ENCODE results near the gene TRABD.
A peak's percentile ranks its signal among the peaks of the same experiment; 100 is the strongest.

TRABD gene

DNA sequence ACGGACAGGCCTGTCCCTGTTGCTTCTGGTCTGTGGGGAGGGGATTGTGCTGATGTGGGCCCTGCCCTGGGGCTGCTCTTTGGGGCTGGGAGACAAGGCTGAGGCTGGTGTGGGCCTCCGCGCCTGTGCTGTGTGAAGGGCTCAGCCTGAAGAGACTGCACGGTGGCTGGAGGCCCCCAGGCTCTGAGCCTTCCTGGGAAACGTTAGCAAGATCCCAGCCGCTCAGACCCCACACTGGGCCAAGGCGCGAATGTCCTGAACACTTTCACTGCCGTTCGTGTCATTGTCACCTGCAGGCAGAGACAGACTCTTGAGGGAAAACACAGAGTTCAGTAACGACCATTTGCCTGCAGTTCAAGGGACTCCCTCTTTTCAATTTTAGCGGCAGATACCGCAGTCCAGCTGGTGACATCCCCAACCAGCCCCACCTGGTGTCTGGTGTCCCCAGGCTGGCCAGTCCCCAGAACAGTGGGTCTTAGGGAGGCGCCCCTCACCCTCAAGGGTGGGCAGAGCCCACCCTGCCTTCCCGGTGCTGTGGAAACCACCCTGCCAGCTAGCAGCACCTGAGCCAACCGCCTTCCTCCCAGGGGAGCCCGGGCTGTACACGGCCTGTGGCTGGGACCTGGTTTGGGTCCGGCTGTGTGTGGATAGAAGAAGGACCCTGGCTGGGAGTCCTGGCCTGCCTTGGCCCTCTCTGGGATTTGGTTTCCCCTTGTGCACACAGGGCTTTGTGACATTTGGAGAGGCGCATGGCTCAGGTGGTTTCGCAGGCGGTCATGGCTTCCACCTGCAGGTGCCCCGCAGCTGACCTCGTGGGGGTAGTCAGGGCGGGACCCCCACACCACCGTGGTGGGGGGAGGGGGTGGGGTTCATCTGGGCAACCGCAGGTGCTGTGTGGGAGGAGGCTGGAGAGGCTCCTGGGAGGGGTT is 9.5 kb upstream of the TRABD start:
- DNase-seq = no peak

DNA sequence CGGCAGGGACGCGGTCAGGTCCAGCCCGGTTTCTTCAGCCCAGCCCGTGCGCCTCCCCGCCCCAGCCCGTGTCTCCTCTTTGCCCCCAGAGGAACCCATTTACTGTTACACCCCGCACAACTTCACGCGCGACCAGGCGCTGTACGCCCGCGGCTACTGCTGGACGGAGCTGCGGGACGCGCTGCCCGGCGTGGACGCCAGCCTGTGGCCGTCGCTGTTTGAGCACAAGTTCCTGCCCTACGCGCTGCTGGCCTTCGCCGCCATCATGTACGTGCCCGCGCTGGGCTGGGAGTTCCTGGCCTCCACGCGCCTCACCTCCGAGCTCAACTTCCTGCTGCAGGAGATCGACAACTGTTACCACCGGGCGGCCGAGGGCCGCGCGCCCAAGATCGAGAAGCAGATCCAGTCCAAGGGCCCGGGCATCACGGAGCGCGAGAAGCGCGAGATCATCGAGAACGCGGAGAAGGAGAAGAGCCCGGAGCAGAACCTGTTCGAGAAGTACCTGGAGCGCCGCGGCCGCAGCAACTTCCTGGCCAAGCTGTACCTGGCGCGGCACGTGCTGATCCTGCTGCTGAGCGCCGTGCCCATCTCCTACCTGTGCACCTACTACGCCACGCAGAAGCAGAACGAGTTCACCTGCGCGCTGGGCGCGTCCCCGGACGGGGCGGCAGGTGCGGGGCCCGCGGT is 8.7 kb upstream of the TRABD start:
- DNase-seq = no peak

DNA sequence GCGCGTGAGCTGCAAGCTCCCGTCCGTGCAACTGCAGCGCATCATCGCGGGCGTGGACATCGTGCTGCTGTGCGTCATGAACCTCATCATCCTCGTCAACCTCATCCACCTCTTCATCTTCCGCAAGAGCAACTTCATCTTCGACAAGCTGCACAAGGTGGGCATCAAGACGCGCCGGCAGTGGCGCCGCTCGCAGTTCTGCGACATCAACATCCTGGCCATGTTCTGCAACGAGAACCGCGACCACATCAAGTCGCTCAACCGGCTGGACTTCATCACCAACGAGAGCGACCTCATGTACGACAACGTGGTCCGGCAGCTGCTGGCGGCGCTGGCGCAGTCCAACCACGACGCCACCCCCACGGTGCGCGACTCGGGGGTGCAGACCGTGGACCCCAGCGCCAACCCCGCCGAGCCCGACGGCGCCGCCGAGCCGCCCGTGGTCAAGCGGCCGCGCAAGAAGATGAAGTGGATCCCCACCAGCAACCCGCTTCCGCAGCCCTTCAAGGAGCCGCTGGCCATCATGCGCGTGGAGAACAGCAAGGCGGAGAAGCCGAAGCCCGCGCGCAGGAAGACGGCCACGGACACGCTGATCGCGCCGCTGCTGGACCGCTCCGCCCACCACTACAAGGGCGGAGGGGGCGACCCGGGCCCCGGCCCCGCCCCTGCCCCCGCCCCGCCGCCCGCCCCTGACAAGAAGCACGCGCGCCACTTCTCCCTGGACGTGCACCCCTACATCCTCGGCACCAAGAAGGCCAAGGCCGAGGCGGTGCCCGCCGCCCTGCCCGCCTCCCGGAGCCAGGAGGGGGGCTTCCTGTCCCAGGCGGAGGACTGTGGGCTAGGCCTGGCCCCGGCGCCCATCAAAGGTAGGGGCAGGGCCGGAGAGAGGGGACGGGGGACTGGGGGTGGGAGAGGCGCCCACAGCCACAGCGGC is 7.9 kb upstream of the TRABD start:
- no peak for DNase-seq

DNA sequence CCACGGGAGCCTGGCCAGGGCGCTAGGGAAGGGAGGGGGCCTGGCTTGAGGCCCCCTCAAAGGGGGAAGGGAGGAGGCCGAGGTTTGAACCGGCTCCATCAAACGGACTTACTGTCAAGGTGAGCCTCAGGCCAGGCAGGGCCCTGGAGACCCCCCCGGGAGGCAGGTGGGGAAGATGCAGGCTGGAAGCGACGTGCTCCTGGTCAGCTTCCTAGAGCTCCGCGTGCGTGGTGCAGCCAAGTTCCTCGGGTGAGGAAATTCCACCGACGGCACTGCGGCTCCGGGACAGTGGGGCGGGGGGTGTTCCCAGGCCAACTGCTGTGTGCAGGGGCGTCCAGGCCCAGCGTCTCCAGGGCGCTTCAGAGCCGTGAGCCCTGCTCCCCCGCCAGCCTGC is 7.2 kb upstream of the TRABD start:
- no peak for DNase-seq

DNA sequence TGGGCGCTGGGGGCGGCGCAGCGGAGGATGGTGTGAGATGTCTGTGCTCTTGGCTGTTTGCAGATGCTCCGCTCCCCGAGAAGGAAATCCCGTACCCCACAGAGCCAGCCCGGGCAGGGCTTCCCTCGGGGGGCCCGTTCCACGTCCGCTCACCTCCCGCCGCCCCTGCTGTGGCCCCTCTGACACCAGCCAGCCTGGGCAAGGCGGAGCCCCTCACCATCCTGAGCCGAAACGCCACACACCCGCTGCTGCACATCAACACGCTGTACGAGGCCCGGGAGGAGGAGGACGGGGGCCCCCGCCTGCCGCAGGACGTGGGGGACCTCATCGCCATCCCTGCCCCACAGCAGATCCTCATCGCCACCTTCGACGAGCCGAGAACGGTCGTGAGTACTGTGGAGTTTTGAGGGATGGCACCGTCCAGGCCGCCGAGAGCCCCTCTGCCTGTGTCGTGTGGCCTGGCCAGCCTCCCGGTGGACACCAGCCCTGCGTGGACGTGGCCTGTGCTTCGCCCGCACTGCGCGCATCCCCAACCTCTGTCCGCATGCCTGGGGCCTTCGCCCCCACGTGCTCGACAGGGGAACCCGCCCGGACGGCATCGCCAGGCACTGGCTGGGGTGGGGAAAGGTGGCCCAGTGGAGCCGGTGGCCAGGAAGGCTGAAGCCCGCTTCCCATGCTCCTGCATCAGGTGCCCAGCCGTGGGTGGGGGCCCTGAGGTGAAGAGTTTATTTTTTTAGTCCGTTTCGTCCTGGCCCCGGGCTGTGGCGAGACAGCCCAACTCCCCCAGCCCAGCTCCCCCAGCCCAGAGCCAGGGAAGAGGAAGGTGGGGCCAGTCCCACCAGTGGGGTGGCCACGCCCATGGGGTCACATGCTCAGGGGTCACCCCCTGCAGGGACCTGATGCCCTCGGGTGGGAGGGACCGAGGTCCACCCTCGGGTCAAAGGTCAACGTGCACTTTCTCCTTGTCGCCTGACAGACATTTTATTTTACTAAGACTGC is 6.5 kb upstream of the TRABD start:
- no peak for DNase-seq

DNA sequence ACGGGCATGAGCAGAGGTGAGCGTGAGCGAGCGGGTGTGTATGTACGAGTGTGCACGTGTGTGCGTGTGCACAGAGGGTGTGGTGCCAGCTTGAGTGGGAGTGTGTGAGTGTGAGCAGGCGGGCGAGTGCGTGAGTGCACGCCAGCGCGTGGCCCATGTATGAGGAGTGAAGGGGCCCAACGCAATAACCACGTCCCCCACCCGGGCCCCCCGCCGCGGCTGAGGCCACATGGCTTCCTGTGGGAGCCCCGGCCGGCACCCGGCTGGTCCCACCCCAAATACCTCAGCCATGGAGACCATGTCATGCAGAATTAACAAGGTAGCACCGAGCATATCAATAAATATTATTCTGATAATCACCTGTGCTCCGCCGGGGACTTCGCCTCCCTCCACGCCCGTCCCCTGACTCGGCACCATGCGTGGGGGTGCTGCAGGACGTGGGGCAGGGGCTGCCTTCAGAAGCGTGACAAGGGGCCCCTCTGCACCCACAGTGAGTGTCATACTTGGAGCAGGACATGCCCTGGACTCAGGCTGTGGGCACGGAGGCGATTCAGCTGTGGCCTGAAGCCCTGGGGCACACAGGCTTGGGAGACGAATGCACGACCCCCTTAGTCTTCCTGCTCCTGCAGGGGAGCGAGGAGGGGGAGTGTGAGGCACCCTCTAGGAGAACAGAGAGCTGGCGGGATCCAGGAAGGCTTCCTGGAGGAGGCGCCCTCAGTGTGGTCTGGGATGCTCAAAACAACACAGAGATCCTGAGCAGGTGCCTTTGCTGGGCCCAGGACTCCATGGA is 5.6 kb upstream of the TRABD start:
- no peak for DNase-seq

DNA sequence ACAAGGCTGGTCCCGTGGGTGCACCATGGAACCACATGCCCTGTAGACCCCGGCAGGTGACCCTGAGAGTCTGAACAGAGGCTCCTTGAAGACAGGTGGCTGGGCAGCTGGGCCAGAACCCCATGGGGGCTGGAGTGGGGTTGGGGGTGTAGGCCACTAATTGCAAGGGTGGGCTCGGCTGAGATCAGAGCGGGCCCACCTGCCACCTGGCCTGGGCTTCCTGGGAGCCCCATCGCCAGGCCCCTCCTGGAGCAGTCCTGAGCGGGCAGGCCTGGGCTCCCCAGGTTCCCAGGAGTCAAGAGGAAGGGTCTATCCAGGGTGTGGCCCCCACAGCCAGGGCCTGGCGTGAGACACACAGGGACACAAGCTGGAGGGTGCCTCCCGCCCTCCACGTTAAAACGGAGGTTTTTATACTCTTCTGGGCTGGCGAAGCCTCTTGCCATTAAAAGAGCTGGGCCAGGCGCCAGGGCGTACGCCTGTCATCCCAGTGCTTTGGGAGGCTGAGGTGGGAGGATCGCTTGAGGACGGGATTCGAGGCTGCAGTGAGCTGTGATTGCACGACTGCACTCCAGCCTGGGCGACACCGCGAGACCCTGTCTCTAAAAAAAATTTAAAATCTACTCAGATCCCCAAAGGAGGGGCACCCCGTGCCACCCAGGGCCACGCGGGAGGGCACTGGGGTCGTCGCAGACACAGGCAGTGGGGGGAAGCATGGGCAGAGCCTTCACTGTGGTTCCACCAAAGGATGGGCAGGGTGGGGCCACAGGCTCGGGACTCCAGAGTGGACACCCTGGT is 4.8 kb upstream of the TRABD start:
- no peak for DNase-seq

DNA sequence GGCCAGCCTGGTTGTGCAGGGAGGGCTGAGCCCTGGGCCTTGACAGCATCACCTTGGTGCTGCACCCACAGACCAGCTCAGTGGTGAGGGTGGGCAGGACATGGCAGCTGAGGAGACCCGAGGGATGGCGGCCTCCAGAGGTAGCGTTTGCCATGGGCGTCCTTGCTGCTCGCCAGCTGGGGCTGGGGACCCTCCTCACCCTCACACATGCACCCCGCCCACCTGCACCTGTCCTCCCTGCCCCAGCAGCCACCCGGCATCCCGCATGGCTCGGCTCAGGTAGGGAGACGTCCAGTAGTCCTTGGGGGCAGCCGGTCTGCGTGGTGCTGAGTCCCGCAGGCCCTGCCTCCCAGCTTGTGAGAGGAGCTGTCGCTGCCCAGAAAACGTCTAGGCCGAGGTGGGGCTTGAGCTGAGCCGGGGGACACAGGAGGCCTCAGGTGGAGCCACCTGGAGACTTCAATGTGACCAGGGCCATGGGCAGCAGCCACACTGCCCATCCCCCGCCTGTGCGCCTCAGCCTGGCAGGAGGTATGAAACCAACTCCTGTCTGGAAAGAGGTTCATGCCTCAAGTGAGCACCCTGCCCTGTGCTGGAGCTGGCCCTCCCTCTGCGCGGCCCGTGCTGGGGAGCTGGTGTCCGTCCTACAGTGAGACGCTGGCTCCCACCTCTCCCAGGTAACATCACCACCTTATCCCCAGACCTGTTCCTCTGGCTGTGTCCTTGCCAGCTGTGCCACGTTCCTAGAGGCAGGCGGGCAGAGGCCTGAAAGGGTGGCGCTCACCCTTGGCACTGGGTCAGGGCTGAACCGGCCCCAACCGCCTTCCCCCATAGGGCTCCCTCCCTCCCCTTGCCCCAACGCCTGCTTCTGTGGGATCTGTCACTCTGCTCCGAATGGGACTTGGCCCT is 3.3 kb upstream of the TRABD start:
- no peak for DNase-seq

DNA sequence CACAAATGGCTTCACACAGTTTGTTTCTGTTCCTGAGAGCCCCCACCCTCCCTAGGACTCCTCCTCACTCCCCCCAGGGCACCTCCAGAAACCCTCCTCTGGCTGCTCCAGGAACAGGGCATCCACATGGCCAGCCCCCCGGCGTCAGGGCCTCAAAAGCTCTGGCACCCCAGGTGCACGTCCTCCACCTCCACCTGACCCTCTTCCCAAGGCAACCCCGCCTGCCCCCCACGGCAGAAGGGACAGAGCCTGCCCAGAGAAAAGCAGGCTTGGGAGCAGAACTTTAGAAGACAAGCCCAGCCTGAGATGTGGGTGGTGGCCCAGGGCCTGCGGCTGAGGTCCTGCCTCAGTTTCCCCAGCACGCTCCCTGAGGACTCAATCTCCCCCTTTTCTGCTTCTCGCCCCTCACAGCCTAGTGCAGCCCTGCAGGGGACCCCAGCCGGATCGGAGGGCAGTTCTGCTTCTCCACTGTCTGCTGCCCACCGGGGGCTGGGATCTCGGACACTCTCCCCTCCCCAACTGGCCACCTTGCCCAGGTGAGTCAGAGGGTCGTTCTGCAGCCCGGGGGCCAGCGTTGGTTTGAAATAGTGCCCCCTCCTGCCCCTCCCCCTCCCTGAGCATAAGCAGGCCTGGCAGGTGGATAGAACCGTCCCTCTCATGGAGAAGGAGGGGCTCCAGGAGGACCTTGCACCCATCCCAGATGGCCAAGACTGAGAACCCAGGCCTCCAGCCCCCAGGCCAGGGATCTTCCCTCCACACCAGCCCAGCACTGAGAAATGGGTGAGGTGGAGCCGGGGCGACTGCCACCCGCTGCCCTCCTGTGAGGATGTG is 2.4 kb upstream of the TRABD start:
- DNase-seq = no peak

DNA sequence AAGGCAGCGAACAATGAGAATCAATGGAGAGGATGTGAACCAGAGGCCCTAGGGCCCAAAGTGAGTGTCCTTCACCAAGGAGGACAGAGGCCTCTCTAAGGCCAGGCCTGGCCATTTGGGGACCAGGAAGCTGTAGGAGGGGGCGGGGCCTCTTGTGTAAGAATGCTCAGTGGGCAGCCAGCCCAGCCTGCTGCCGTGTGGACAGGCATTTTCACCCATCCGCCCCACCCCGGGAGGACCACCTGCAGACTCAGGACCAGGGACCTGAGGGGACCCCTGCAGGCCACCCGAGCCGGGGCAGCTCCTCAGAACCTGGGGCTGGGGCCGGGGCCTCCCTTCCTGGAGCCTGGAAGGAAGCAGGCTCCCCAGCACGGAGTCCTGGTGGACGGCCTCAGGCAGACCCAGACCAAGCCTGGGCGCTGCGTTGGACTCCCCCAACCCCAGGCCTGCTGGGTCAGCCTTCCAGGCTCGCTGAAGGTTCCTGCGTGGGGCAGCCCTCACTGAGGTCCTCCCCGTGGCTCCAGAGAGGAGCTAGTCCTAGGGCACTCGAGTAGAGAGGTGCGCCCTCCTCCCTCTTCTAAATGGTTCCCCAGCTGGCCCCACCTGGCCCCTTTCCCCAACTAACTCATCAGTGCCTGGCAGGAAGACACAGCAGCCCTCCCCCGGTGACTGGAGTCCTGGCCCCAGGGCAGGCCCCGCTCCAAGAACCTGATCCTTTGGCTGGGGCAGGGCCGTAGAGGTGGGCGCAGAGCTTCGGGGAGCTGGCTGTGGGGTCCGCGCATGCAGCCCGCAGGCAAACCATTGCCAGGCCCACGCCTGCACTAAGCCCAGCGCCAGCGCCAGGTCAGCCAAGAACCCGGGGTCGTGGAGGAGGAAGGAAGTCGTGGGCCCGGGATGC is 1.5 kb upstream of the TRABD start:
- DNase-seq = peak in 1 of 2 experiments; percentile 16

DNA sequence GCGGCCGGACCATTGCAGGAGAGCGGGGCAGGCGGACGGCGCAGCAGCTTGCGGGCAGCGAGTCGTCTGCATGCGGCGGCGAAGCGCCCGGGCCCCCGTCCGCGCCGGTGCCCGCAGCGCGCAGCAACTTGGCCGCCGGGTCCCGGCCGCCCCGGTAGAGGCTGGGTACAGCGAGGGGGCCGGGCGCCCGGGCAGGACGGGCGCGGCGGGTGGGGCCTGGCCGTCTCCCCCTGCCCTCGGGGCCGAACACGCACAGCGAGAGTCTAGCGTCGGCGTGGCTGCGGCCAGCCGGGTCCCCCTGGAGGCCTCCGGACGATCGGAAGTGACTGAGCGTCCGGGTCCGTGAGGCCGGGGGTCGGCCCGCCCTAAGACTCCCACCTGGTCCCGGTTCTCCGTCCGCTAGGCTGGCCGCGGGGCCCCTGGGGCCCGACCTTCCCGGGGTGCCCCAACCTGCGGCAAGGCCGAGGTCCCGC is 775 bp upstream of the TRABD start:
- DNase-seq = no peak

DNA sequence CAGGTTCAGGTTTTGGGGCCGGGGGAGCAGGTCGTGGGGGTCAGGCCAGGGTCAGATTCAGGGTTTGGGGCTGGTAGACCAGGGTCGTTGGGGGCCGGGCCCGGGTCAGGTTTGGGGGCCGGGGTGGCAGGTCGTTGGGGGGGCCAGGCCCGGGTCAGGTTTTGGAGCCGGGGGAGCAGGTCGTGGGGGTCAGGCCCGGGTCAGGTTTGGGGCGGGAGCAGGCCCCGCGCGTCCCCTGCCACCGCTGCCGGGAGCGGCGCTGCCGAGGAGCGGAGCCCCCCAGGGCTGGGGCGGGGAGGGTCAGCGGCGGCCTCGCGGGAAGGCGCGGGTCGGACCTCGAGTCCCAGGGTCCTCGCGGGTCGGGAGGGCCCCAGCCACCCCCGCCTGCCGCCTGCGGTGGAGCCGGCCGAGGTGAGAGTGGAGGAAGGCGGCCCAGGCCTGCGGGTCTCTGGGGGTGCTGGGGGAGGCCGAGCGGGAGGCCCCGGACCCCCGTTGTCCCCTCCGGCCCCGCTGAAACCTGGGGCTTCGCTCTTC is 535 bp downstream of the TRABD start:
- DNase-seq = no peak

DNA sequence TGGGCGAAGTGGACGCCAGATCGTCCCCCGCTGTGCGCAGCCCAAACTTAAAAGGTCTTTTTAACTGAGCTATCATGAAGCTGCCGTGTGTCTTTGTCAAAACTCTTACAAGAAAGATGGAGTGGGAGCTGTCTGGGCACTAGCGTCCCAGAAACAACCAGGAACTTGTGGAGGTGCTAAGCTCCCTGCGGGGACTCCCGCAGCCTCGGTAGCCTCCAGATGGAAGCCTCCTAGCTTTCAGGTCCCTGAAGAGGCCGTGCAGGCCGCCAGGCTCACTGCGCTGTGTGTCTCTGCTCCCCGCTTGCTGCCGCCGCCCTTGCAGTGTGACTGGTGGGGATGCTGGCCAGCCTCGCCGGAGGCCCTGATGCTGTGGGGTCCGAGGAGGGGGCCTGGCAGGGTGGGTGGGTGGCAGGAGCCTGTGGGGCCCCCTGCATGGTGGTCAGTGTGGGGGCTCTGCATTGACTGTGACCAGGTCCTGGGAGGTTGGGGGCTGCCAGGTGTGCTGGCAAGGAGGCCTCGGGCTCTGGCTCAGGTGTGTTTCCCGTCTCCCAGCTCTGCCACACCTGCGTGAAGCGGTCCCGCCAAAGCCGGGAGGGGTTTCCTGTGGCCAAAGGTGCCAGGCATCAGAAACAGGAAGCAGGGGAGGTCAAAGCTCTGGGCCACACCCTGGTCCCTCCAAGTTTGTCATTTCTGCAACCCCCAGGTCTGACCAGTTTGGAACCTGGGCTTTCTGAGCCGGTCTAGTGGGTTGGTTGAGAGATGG is 1.2 kb downstream of the TRABD start:
- DNase-seq = no peak

DNA sequence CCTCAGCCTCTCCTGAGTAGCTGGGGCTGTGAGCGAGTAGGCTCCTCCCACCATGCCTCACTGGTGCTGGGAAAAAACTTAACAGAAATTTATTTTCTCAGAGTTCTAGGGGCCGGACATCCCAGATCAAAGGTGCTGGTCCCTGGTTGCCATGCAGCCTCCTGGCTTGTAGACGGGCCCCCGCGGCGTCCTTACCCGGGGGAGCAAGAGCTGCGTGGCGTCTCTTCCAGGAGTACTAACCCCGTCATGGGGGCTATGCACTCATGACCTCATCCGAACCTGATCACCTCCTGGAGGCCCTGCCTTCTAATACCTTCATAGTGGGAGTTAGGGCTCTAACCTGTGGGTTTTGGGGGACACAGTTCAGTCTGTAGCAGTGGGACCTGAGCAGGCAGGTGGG is 2.6 kb downstream of the TRABD start:
- DNase-seq = no peak

DNA sequence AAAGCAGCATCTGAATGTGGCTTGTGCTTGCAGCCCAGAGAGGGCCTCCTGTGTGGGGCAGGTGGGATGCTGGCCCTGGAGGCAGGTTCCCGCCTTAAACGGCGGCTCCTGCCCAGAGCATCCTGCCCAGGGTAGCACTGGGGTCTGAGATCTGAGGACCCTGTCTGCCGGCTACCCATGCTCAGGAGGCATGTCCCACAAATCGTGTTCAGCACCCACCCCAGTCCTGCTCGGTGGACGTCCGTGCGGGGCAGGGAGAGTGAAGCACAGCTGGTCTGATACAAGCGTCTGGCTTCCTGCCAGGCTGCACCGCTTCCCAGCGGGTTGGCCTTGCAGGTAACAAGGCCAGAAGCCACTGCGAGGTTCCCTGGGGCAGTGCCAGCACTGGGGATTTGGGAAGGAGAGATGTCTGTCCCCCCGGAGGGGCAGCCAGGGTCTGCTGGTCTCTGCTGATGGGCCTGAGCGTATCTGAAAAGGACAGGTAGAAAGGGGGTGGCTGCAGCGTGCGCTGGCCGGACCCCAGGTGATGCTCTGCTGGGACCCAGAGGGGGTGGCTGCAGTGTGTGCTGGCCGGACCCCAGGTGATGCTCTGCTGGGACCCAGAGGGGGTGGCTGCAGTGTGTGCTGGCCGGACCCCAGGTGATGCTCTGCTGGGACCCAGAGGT is 3.6 kb downstream of the TRABD start:
- no peak for DNase-seq
